Measurements from ENCODE around the gene POGZ.
"Not testable (repeated sequence)": the region's sequence is repeated elsewhere in the genome, so short reads cannot be mapped to it uniquely, and the experiment has no call there.

POGZ gene

DNA sequence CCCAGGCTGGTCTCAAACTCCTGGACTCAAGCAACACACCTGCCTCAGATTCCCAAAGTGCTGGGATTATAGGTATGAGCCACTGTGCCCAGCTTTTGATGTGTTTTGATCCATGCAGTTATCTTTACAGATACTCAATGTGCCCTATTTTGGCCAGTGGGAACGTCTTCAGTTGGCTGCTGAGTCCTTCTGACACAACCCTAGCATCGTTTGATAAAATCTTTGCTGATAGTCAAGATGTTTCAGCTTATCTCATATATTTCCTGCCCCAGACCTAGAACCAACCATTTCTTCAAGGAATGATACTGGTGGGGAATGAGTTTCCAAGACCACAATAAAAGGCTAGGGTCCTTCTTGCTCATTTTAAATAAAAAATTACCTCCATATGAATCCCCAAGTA is 11.6 kb downstream of the POGZ start:
- no peaks in the 10 kb centered on the region for H3K36me3 ChIP-seq (ENCODE audit: control insufficient read depth, insufficient read depth, low read length)
- no peaks in the 10 kb centered on the region for H3K4me1 ChIP-seq
- no peak overlapping the region for H3K9ac ChIP-seq
- H3K4me2 ChIP-seq (ENCODE audit: low read length): no peak overlapping the region
- H3K9me3 ChIP-seq (ENCODE audit: control insufficient read depth, low read length): no peaks in the 10 kb centered on the region
- no peak overlapping the region for H3K4me3 ChIP-seq (ENCODE audit: low read depth, low read length)
- peak overlapping the region; percentile 42 for H3K27ac ChIP-seq
- TF ChIP-seq, protein P1, sequence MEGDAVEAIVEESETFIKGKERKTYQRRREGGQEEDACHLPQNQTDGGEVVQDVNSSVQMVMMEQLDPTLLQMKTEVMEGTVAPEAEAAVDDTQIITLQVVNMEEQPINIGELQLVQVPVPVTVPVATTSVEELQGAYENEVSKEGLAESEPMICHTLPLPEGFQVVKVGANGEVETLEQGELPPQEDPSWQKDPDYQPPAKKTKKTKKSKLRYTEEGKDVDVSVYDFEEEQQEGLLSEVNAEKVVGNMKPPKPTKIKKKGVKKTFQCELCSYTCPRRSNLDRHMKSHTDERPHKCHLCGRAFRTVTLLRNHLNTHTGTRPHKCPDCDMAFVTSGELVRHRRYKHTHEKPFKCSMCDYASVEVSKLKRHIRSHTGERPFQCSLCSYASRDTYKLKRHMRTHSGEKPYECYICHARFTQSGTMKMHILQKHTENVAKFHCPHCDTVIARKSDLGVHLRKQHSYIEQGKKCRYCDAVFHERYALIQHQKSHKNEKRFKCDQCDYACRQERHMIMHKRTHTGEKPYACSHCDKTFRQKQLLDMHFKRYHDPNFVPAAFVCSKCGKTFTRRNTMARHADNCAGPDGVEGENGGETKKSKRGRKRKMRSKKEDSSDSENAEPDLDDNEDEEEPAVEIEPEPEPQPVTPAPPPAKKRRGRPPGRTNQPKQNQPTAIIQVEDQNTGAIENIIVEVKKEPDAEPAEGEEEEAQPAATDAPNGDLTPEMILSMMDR (IDR thresholded peaks at IDR 0.05): no peak
- H3K79me2 ChIP-seq: peaks cover 23% of the 10 kb centered on the region
- H3K27me3 ChIP-seq (ENCODE audit: control insufficient read depth, insufficient read depth, low read length): no peaks in the 10 kb centered on the region
- no peak overlapping the region for H2AFZ ChIP-seq

DNA sequence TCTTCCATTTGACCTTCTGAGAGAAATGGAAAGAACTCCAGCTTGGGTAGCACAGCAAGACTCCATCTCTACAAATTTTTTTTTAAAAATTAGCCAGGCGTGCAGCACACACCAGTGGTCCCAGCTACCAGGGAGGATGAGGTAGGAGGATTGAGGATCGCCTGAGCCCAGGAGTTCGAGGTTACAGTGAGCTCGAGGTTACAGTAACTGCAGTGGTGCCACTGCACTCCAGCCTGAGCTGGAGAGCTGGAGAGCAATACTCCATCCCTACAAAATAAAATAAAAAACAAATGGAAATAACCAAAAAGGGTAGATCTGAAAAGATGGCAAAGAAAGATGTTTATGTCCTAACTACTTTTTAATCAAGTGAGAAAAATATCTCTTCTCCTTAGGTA is 14.5 kb downstream of the POGZ start:
- TF ChIP-seq, protein P1 (IDR thresholded peaks at IDR 0.05): no peak
- no peaks in the 10 kb centered on the region for H3K4me1 ChIP-seq

DNA sequence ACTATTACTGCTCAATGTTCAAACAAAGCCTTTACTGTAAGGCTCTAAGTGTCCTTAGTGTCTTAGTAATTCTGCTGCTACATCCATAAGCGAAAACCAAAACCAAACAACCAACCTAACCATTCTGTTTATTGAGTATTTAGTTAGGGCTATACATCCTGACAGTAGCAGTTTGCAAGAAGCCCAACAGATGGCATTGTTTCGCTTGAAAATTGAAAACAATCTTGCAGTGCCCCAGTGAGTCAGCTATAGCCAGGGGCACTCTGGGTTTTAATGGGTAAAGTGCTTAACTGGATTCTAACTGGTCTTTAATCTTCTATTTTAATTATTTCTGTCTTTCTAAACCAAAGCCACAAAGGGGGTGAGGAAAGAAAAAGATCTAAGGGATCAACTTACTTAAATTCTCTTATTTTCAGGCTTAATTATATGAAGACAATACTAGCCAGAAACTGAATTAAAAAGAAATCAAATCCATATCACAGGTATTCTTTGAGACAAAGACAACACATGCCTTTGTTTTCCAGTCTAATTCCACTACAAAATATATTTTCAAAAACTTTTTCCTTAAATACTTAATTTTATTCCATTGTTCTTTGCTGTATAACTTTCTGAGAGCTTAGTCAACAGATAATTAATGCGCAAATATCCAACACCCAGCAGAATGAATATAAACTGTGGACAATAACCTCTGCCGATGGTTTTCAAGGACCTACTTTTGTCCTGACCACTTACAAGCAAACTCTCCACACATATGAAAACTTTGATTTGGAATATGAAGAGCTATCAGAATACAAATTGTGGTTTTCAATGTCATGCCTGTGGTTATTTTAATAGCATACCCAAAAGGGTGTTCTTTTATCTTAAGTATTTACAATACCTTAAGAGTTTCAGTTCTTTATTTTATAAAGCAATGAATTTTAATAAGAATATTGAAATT is 15.2 kb downstream of the POGZ start:
- Histone ChIP-seq H2AFZ (no peak overlapping the region), H3K9me3 (ENCODE audit: control insufficient read depth, low read length) (no peaks in the 10 kb centered on the region), H3K36me3 (ENCODE audit: control insufficient read depth, insufficient read depth, low read length) (no peaks in the 10 kb centered on the region), H3K79me2 (peaks cover 19% of the 10 kb centered on the region), H3K4me2 (ENCODE audit: low read length) (no peak overlapping the region), H3K27me3 (ENCODE audit: control insufficient read depth, insufficient read depth, low read length) (no peaks in the 10 kb centered on the region), H3K4me3 (ENCODE audit: low read depth, low read length) (no peak overlapping the region), H3K9ac (no peak overlapping the region), H3K4me1 (no peaks in the 10 kb centered on the region), H3K27ac (peak overlapping the region; percentile 77)
- TF ChIP-seq, protein P1 (IDR thresholded peaks at IDR 0.05): peak; percentile 66

More for the DNA sequence above, 14.5 kb downstream of the POGZ start:
- no peak overlapping the region for H3K4me3 ChIP-seq (ENCODE audit: low read depth, low read length)
- H3K9ac ChIP-seq: no peak overlapping the region
- H3K27ac ChIP-seq: peak overlapping the region; percentile 77
- no peaks in the 10 kb centered on the region for H3K9me3 ChIP-seq (ENCODE audit: control insufficient read depth, low read length)
- peaks cover 24% of the 10 kb centered on the region for H3K79me2 ChIP-seq
- no peaks in the 10 kb centered on the region for H3K36me3 ChIP-seq (ENCODE audit: control insufficient read depth, insufficient read depth, low read length)
- H2AFZ ChIP-seq: no peak overlapping the region
- no peak overlapping the region for H3K4me2 ChIP-seq (ENCODE audit: low read length)
- H3K27me3 ChIP-seq (ENCODE audit: control insufficient read depth, insufficient read depth, low read length): no peaks in the 10 kb centered on the region

DNA sequence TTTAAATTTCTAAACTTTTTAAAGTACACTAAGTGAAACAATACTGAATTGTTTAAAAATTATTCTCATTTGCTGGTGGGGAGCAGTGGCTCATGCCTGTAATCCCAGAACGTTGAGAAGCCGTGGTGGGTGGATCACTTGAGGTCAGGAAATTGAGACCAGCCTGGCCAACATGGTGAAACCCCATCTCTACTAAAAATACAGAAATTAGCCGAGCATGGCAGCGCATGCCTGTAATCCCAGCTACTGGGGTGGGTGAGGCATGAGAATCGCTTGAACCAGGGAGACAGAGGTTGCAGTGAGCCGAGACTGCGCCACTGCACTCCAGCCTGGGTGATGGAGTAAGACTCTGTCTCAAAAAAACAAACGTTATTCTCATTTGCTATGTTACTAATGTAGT is 21.9 kb downstream of the POGZ start:
- not testable (repeated sequence) for H3K9me3 ChIP-seq (ENCODE audit: control insufficient read depth, low read length); H3K27ac ChIP-seq; H3K36me3 ChIP-seq (ENCODE audit: control insufficient read depth, insufficient read depth, low read length); H3K4me1 ChIP-seq; H2AFZ ChIP-seq; H3K4me2 ChIP-seq (ENCODE audit: low read length); H3K27me3 ChIP-seq (ENCODE audit: control insufficient read depth, insufficient read depth, low read length); H3K4me3 ChIP-seq (ENCODE audit: low read depth, low read length); H3K9ac ChIP-seq
- H3K79me2 ChIP-seq: peaks cover 50% of the 10 kb centered on the region

DNA sequence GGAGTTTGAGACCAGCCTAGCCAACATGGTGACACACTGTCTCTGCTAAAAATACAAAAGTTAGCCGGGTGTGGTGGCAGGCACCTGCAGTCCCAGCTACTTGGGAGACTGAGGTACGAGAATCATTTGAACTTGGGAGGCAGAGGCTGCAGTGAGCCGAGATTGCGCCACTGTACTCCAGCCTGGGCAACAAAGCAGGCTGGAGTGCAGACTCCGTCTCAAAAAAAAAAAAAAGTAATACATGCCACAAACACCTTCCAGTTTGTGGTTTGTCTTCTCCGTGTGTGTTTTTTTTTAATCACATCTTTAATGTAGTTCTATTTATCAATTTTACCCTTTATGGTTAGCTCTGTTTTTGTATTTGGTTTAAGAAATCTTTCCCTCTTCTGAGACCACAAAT is 22.3 kb downstream of the POGZ start:
- H3K9ac ChIP-seq: no peak overlapping the region
- H3K27ac ChIP-seq: no peak overlapping the region
- no peaks in the 10 kb centered on the region for H3K9me3 ChIP-seq (ENCODE audit: control insufficient read depth, low read length)
- H3K36me3 ChIP-seq (ENCODE audit: control insufficient read depth, insufficient read depth, low read length): no peaks in the 10 kb centered on the region
- peaks cover 50% of the 10 kb centered on the region for H3K79me2 ChIP-seq
- TF ChIP-seq, protein P1 (IDR thresholded peaks at IDR 0.05): no peak
- no peak overlapping the region for H3K4me3 ChIP-seq (ENCODE audit: low read depth, low read length)
- no peaks in the 10 kb centered on the region for H3K27me3 ChIP-seq (ENCODE audit: control insufficient read depth, insufficient read depth, low read length)
- H3K4me2 ChIP-seq (ENCODE audit: low read length): no peak overlapping the region
- H2AFZ ChIP-seq: no peak overlapping the region
- no peaks in the 10 kb centered on the region for H3K4me1 ChIP-seq

Measured in parathyroid adenoma (tissue), 2 donors.